HG02588 (cell line): ENCODE measurements around the gene KSR2.

Experiments
- ATAC-seq: cut with Tn5 transposase; IDR thresholded peaks from one replicate; pipeline ENCODE4 v1.9.1; 2021; ENCODE audit warnings: mild to moderate bottlenecking, moderate library complexity; ENCODE audit not compliant: unreplicated experiment

The KSR2 gene

GRCh38 chr12:117547209-117547608, 421.6 kb downstream of the KSR2 start:
- no peak for ATAC-seq

- no peak for ATAC-seq
Observed at GRCh38 chr12:117545216-117545615, 423.6 kb downstream of the KSR2 start.

GRCh38 chr12:117540011-117540410, 428.8 kb downstream of the KSR2 start:
- ATAC-seq = no peak

- no peak for ATAC-seq
Observed at GRCh38 chr12:117538926-117539325, 429.9 kb downstream of the KSR2 start.

- no peak for ATAC-seq
Observed at GRCh38 chr12:117538032-117538690, 430.6 kb downstream of the KSR2 start.

GRCh38 chr12:117533687-117534086, 435.1 kb downstream of the KSR2 start:
- ATAC-seq = no peak

GRCh38 chr12:117530796-117531195, 438.0 kb downstream of the KSR2 start:
- no peak for ATAC-seq

GRCh38 chr12:117528538-117528937, 440.3 kb downstream of the KSR2 start:
- no peak for ATAC-seq

GRCh38 chr12:117527479-117527855, 441.3 kb downstream of the KSR2 start:
- ATAC-seq = no peak

GRCh38 chr12:117526757-117527478, 441.9 kb downstream of the KSR2 start:
- no peak for ATAC-seq

GRCh38 chr12:117525766-117526165, 443.0 kb downstream of the KSR2 start:
- ATAC-seq = no peak

- ATAC-seq = no peak
Observed at GRCh38 chr12:117524806-117525205, 444.0 kb downstream of the KSR2 start.

GRCh38 chr12:117523971-117524370, 444.8 kb downstream of the KSR2 start:
- ATAC-seq = no peak

GRCh38 chr12:117522559-117522958, 446.2 kb downstream of the KSR2 start:
- no peak for ATAC-seq

GRCh38 chr12:117521867-117522266, 446.9 kb downstream of the KSR2 start:
- no peak for ATAC-seq

- ATAC-seq = no peak
Observed at GRCh38 chr12:117521346-117521745, 447.4 kb downstream of the KSR2 start.

GRCh38 chr12:117518594-117519270, 450.1 kb downstream of the KSR2 start:
- no peak for ATAC-seq

GRCh38 chr12:117517219-117517739, 451.5 kb downstream of the KSR2 start:
- no peak for ATAC-seq

GRCh38 chr12:117516034-117516433, 452.8 kb downstream of the KSR2 start:
- ATAC-seq = no peak

GRCh38 chr12:117514016-117514415, 454.8 kb downstream of the KSR2 start:
- no peak for ATAC-seq

GRCh38 chr12:117513353-117513752, 455.4 kb downstream of the KSR2 start:
- ATAC-seq = no peak

- no peak for ATAC-seq
Observed at GRCh38 chr12:117508468-117508867, 460.3 kb downstream of the KSR2 start.
